HuH-7 (cell line): ENCODE results near the gene HPCAL1.

Experiments
- DNase-seq: peaks from one replicate; pipeline ENCODE4 v3.0.0; 2011; ENCODE audit warnings: low spot score

HPCAL1 gene

GRCh38 chr2:10426726-10427617 is 124.3 kb downstream of the HPCAL1 start:
- DNase-seq, result no peak

- no peak for DNase-seq
Observed at GRCh38 chr2:10427618-10427949, 124.9 kb downstream of the HPCAL1 start.

- DNase-seq, result no peak
Observed at GRCh38 chr2:10428355-10428754, 125.7 kb downstream of the HPCAL1 start.

- DNase-seq, result no peak
Observed at GRCh38 chr2:10428924-10429323, 126.2 kb downstream of the HPCAL1 start.

- no peak for DNase-seq
Observed at GRCh38 chr2:10430886-10431622, 128.3 kb downstream of the HPCAL1 start.

- no peak for DNase-seq
Observed at GRCh38 chr2:10431797-10432196, 129.1 kb downstream of the HPCAL1 start.

- no peak for DNase-seq
Observed at GRCh38 chr2:10432311-10433181, 129.8 kb downstream of the HPCAL1 start.

GRCh38 chr2:10433264-10433946 is 130.7 kb downstream of the HPCAL1 start:
- DNase-seq, result no peak

GRCh38 chr2:10433947-10434885 is 131.5 kb downstream of the HPCAL1 start:
- no peak for DNase-seq

GRCh38 chr2:10434886-10435819 is 132.4 kb downstream of the HPCAL1 start:
- peak; percentile 96 for DNase-seq

- DNase-seq, result no peak
Observed at GRCh38 chr2:10435820-10436204, 133.1 kb downstream of the HPCAL1 start.

GRCh38 chr2:10436583-10437110 is 133.9 kb downstream of the HPCAL1 start:
- DNase-seq, result no peak

- no peak for DNase-seq
Observed at GRCh38 chr2:10437806-10438205, 135.1 kb downstream of the HPCAL1 start.

- no peak for DNase-seq
Observed at GRCh38 chr2:10438688-10439087, 136.0 kb downstream of the HPCAL1 start.

GRCh38 chr2:10439185-10439879 is 136.6 kb downstream of the HPCAL1 start:
- DNase-seq, result no peak

- DNase-seq, result no peak
Observed at GRCh38 chr2:10439971-10440370, 137.3 kb downstream of the HPCAL1 start.

GRCh38 chr2:10440736-10441135 is 138.0 kb downstream of the HPCAL1 start:
- DNase-seq, result no peak

- DNase-seq, result no peak
Observed at GRCh38 chr2:10441948-10442347, 139.2 kb downstream of the HPCAL1 start.
